ENCODE results near the gene PAQR5. TPM values are rescaled to one million over a fixed set of nuclear protein-coding genes. Genes with fewer than 3 reads are reported as not detected.
A peak's percentile ranks its signal among the peaks of the same experiment; 100 is the strongest.
"Not testable (repeated sequence)": the region's sequence is repeated elsewhere in the genome, so short reads cannot be mapped to it uniquely, and the experiment has no call there.

Gene PAQR5
- total RNA-seq, 1 donor from 2014 or later = 0.50 TPM

DNA sequence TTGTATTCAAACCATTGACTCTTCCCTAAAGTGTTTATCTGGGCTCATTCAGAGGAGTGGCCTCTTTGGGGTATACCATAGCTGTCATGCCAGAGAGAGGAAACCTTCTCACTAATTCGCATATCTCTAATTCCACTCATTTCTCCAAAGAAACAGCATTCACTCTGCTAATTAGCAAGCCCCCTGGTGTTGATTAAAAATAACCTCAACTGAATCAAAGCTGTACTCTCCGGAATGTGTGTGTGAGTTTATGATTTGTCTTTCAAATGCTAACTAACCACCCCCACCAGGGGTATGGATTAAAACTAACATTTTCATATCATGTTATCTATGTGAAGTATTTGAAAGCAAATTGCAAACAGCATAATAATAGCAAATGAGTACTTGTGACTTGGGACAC, 45.5 kb downstream of the PAQR5 start:
- ATAC-seq = no peak

GRCh38 chr15:69346112-69346511, 47.4 kb downstream of the PAQR5 start:
- no peak for ATAC-seq
- DNase-seq (ENCODE audit: low spot score) = no peak

More for the DNA sequence above, 45.5 kb downstream of the PAQR5 start:
- DNase-seq (ENCODE audit: low spot score) = no peak

DNA sequence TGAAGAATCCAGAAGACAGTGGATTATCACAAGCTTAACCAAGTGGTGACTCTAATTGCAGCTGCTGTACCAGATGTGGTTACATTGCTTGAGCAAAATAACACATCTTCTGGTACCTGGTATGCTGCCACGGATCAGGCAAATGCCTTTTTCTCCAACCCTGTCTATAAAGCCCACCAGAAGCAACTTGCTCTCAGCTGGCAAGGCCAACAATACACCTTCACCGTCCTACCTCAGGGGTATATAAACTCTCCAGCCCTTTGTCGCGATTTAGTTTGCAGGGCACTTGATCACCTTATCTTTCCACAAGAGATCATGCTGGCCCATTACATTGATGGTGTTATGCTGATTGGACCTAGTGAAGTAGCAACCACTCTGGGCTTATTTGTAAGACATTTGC, 52.6 kb downstream of the PAQR5 start:
- DNase-seq (ENCODE audit: low spot score) (no peak), ATAC-seq (no peak)

DNA sequence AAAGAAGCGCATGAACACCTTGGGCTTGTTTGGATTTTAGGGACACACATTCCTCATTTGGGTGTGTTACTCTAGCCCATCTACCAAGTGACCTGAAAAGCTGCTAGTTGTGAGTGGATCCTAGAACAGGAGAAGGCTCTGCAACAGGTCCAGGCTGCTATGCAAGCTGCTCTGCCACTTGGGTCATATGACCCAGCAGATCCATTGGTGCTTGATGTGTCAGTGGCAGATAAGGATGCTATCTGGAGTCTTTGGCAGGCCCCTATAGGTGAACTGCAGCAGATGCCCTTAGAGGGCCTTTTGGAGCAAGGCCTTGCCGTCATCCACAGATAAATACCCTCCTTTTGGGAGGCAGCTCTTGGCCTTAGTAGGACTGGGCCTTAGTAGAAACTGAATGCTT, 53.2 kb downstream of the PAQR5 start:
- ATAC-seq (no peak), DNase-seq (ENCODE audit: low spot score) (no peak)

DNA sequence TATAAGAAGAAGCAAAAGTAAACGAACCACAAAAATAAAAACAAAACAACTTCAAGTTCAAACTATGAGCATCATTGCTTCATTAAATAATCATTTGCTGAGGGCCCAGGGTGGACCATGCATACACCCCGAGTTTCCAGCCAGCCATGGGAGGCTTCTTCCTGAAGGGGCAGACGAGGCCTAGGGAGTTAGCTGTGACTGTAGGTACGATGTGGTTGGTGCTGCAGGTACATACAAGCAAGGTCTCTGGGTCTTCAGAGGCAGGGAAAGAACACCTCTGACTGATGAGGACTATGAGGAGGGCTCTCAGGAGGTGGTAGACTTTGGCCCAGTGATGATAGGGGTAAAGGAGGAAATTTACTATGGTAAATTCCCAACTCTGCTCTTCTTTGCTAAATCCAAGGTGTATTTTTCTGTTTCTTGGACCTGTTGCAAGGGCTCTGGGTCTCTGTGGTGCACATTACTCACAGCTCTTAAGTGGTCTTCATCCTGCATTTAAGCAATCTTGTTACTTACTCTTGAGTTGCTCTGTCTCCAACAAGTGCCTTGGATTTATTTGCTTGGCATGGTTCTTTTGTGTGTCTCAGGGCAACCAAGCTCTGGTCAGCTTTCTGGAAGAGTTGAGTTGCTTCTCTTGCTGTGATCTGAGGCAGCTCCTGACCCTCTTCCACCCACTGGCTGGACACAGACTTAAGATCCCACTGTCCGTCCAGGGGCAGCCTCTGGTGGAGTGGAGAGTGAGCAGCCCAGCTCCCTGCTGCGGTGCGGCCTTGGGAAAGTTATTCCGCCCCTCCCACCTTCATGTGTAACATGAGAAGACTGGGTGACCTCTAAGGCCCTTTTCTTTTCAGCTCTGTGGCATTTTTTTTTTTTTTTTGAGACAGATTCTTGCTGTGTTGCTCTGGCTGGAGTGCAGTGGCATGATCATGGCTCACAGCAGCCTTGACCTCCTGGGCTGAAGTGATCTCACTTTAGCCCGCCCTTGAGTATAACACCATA, 59.4 kb downstream of the PAQR5 start:
- DNase-seq (ENCODE audit: low spot score) (no peak), ATAC-seq (no peak)

DNA sequence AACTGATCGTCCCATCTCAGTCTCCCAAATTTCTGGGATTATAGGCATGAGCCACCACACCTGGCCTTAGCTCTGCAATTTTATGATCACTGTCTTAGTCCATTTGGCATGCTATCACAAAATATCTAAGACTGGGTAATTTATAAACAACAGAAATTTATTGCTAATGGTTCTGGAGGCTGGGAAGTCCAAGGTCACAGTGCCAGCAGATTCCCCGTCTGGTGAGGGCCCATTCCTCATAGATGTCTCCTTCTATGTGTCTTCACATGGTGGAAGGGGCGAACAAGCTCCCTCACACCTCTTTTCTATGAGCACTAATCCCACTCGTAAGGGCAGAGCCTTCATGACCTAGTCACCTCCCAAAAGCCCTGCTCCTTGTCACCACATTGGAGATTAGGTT, 60.1 kb downstream of the PAQR5 start:
- no peak for ATAC-seq
- DNase-seq (ENCODE audit: low spot score) = no peak

DNA sequence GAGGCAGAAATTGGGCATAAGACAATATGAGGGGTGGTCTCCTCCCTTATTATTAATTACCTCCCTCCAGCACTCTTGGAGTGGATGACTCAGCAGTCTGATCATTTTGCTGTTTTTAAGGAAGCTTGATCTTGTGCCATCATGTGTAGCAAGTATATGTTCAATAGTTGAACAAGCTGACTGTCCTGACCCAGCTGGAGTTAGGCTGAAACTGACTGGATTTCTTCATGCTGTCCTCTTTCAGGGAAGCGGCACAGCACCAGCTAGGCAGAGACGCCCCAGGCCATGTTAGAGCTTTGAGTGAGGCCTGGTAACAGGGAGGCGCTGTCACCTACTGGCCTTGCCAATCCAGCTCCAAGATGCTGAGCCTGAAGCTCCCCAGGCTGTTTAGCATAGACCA, 61.0 kb downstream of the PAQR5 start:
- no peak for ATAC-seq
- DNase-seq (ENCODE audit: low spot score) = no peak

- no peak for DNase-seq (ENCODE audit: low spot score)
- no peak for ATAC-seq
Measured at GRCh38 chr15:69360642-69361041, 61.9 kb downstream of the PAQR5 start.

- DNase-seq (ENCODE audit: low spot score) (no peak), ATAC-seq (no peak)
Measured at GRCh38 chr15:69367236-69367635, 68.5 kb downstream of the PAQR5 start.

- no peak for ATAC-seq
- no peak for DNase-seq (ENCODE audit: low spot score)
Measured at GRCh38 chr15:69369631-69370030, 70.9 kb downstream of the PAQR5 start.

GRCh38 chr15:69373406-69373805, 74.7 kb downstream of the PAQR5 start:
- no peak for ATAC-seq
- no peak for DNase-seq (ENCODE audit: low spot score)

GRCh38 chr15:69375151-69375790, 76.6 kb downstream of the PAQR5 start:
- ATAC-seq (no peak), DNase-seq (ENCODE audit: low spot score) (no peak)

DNA sequence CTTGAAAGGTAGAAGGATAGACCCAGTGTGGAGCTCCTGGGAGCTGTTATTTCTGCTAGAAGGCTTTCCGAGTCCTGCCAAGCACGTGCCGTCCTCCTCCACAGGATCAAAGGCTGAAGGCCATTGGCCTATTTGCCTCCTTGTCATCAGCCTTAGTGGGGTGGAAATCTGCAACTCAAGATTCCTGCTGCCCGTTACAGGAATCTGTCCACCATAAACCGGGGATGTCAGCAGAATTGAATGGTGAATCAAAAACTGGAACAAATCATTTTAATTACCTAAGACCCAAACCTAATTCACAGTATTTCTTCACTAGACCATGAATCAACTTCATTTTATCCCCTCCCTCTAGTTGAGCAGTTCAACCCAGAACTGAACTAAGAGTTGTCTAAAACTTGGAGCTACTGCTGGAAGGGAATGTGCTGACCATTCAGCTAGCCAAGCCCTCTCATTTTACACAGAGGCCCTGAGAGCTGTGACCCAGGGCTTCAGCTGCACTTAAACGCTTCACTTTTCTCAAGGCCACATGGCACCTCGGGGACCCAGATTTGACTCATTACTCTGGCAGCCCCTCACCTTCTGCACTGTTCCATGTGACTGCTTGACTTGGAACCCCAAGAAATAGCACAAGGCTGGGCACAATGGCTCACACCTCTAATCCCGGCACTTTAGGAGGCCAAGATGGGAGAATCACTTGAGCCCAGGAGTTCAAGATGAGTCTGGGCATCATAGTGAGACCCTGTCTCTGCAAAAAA, 78.7 kb downstream of the PAQR5 start:
- no peak for DNase-seq (ENCODE audit: low spot score)
- ATAC-seq = no peak

DNA sequence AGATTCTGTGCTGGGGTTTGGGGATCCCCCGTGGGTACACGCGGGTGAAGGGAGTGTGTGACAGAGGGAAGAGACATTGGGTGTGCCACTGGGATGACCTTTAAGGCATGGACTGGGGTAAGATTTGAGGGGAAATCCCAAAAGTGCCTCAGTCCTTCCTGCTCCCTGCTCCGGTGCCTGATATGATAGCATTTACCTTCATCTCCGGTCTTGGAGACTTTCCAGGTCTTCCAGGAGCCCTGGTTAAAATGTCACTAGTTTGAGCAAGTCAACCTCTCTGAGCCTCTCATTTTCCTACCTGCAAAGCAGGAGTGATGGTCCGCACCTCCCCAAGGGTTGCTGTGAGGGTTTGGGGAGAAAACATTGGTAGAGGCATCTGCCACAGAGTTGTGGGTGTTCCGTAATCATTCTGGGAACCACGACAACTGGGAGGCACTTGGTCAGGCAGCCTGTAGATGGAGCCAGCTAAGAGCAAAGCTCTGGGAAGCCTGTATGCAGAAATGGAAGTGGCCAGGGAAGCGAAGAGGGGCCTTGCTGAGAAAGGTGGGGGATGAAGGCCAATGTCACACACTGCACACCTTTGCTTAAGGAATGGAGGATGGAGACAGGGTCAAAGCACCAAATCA, 81.5 kb downstream of the PAQR5 start:
- no peak for DNase-seq (ENCODE audit: low spot score)

GRCh38 chr15:69380726-69381105, 82.0 kb downstream of the PAQR5 start:
- ATAC-seq (no peak), DNase-seq (ENCODE audit: low spot score) (no peak)

More for the DNA sequence above, 81.5 kb downstream of the PAQR5 start:
- ATAC-seq = peak; percentile 31

GRCh38 chr15:69382176-69382575, 83.5 kb downstream of the PAQR5 start:
- not testable (repeated sequence) for ATAC-seq; DNase-seq (ENCODE audit: low spot score)

GRCh38 chr15:69384066-69384465, 85.4 kb downstream of the PAQR5 start:
- not testable (repeated sequence) for ATAC-seq
- DNase-seq (ENCODE audit: low spot score) = peak; percentile 14

GRCh38 chr15:69384626-69385598, 86.2 kb downstream of the PAQR5 start:
- ATAC-seq (no peak), DNase-seq (ENCODE audit: low spot score) (peak; percentile 11)

GRCh38 chr15:69385831-69386230, 87.1 kb downstream of the PAQR5 start:
- DNase-seq (ENCODE audit: low spot score) = no peak
- ATAC-seq = no peak

- DNase-seq (ENCODE audit: low spot score) = peak; percentile 26
- no peak for ATAC-seq
Measured at GRCh38 chr15:69386284-69386683, 87.6 kb downstream of the PAQR5 start.
